NK-92 (cell line): Measurements from ENCODE around the gene TOMM40L.
"Not testable (repeated sequence)": the region's sequence is repeated elsewhere in the genome, so short reads cannot be mapped to it uniquely, and the experiment has no call there.

ENCODE experiments used
- DNase-seq: peaks from one replicate; lab custom pipeline; 2025; ENCODE audit not compliant: unreplicated experiment; lab: John Stamatoyannopoulos, UW

The TOMM40L gene

GRCh38 chr1:161219078-161219892 lies 6.6 kb upstream of the TOMM40L start:
- no peak for DNase-seq

- DNase-seq = no peak
These were observed 5.9 kb upstream of the TOMM40L start for GRCh38 chr1:161220002-161220401.

DNA sequence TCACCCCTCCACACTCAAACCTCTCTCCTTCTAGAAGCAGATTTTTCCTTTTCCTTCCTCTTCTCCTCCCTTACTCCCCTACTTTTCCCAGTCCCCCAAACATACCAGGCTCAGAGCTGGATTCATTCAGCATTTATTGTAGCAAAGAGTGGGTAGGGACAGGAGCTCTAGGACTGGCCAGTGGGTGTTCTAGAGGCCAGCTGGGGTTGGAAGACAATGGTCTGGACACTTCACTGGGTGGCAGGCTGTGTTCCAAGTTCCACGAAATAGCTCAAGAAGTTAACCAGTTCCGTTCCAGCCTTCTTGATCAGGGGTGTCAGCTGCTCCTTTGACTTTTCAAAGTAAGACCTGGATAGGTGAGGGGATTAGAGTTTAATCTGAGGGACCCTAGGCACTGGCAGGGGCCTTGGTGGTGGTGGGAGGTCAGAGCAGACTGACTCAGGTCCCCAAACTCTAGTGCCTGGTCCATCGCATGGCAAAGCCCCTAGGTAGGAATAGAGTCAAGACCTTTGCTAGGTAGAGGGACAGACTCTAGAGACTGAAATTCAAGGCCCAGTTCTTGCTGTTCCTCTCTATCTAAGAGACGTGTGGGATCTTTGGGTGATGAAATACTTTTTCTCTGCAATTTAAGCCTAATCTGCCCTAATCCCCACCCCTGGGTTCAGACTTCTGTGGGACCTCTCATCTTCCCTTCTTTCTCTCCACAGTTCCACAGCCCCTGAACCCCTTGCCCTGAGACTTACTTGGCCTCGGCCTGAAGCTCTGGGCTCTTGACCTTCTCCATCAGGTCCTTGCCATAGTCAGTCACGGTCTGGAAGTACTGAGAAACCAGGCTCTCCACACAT lies 3.5 kb upstream of the TOMM40L start:
- no peak for DNase-seq

- DNase-seq = no peak
These were observed 1.8 kb upstream of the TOMM40L start for GRCh38 chr1:161223805-161224694.

GRCh38 chr1:161224695-161225087 lies 1.2 kb upstream of the TOMM40L start:
- not testable (repeated sequence) for DNase-seq

DNA sequence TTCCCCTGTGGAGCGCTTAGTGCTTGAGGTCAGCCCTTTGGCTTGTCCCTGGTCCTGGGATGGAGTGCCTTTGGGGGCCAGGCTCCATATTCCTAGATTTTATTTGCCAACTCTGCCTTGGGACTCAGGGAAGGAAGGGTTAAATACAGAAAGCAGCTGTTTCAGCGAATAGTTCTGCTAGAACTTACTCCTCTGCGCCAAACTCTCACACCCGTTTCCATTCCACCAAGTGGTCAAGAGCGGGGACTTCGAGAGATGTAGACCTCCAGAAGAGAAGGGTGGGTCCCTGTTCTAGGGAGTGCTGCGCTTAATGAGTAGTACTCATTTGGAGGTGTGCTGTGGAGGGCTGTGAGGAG lies 704 bp upstream of the TOMM40L start:
- DNase-seq = no peak

- no peak for DNase-seq
These were observed 456 bp downstream of the TOMM40L start for GRCh38 chr1:161226320-161226711.

DNA sequence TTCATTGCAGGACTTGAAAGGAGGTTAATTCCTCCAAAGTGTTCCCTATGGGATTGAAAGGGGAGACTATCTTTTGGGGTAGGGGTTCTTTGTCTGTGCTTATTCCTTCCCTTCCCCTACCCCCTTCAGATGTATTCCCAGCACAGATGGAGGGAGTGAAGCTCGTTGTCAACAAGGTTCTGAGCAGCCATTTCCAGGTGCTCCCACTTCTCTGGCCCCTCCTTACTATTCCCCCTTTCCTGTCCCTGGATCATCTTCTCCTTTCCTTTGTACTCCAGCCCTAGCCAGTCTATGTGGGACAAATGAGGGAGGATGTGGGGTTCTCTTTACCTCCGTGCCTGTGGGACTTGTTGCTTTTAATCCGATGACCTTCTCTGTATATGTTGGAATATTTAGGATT lies 899 bp downstream of the TOMM40L start:
- DNase-seq = no peak

DNA sequence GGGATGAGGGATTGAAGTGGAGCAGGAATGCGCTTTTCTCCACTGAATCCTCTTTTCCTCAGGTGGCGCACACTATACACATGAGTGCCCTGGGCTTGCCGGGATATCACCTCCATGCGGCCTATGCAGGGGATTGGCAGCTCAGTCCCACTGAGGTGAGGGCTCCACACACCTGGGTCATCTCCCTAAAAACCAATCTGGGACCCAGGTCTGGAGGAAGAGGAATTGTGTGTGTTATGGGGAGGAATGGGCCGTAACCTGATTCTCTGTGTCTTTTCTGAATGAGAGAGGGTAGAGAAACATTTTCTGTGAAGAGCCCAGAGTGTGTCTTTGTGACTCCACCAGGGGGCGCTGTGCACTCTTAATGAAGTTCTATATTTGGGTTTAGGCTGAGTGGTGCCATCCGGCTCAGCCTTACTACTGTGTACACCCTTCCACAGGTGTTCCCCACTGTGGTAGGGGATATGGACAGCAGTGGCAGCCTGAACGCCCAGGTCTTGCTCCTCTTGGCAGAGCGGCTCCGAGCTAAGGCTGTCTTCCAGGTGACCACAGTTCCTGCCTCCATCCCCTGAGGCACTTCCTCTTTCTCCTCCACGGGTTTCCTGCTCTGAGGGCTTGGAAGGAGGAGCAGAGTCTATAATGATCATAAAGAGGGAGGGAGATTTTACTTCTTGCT lies 1.5 kb downstream of the TOMM40L start:
- peak; percentile 69 for DNase-seq

GRCh38 chr1:161228032-161228431 lies 2.2 kb downstream of the TOMM40L start:
- no peak for DNase-seq

GRCh38 chr1:161229896-161230295 lies 4.0 kb downstream of the TOMM40L start:
- DNase-seq = no peak

DNA sequence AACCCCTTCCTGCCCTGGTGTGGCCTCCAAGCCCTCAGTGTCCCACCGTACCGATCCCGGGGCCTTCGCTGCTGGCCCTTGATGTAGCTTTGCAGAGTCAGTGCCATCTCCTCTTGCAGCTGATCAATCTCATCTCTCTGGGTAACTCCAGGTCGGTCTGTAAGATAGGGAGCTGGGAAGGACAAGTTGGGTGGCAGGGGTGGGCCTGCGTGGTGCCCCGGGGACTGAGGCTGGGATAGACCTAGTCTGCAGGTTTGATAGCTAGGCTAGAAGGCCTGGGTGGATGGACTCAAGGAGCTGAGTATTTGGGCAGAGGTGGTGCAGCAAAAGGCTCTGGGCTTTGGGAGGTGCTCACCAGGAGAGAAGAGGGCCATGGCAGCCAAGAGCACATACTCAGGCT lies 4.9 kb downstream of the TOMM40L start:
- DNase-seq = no peak

- DNase-seq = no peak
These were observed 7.2 kb downstream of the TOMM40L start for GRCh38 chr1:161233102-161233501.

GRCh38 chr1:161235957-161236775 lies 10.3 kb downstream of the TOMM40L start:
- no peak for DNase-seq

DNA sequence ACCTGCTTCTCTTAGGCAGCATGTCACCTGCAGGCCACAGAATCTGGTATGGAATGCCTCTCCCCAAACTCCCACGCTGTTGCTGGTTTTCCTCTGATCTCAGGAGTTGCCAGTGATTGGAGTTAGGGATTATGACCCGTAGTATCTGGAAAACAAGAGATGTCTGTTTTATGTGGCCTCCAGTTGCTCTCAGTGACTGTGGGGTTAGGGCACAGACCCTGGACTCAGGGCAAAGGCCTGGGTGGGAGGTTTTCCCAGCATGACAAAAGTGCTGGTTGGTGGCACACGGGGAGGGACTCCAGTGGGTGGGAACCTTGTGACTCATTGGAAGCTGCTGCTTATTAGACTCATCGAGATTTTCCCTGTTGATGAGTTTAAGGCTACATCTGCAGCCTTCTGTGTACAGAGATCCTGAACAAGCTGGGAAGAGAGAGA lies 12.2 kb downstream of the TOMM40L start, which contains the start of gene NR1I3:
TSS of gene NR1I3 (minus strand) at position 165 of the 435 bp plus-strand sequence. CDS start 1,638 bp downstream, outside the sequence.
- no peak for DNase-seq

DNA sequence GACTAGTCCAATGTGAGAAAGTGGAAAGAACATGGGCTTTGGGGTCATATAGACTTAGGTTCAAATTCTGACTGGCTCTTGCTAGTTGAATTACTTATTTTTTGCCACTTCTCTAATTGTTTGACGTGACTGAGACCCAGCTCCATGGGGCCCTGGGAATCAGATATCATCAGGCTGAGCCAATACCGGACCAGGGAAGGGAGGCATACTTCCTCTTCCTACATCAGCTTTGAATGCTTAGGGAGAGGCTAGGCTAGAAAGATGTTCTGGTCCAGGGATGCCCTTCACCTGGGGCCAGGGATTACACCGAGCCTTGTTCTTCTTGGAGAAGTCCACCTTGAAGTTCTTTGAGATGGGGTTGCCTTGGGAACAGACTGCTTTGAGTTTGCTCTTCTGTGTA lies 15.8 kb downstream of the TOMM40L start:
- DNase-seq = no peak

- no peak for DNase-seq
These were observed 16.5 kb downstream of the TOMM40L start for GRCh38 chr1:161242313-161242712.

GRCh38 chr1:161244888-161245287 lies 19.0 kb downstream of the TOMM40L start:
- DNase-seq = no peak

GRCh38 chr1:161250100-161250499 lies 24.2 kb downstream of the TOMM40L start:
- DNase-seq = not testable (repeated sequence)

DNA sequence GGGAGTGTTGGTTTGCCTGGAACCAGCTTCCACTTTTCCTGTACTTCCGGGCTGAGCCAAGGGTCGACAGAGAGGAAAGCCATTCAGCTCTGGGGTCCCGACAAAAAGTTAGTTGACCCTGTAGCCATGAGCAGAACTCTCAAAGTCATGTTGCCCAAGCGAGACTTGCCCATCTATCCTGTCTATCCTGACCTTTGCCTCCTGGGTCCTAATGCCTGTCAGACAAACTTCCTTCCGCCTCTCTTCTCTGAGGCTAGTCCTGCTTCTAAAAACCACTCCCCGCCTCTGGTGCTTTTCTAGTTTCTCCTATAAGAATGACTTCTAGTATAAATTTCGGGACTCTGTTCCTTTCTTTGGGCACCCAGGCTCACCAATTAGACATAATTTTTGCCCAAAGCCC lies 25.0 kb downstream of the TOMM40L start:
- no peak for DNase-seq
